SK-N-MC (cell line): ENCODE results near the gene PBX3.

Experiments
- EZH2 ChIP-seq: fragments of 200-600 bp; sonication (generic); IDR thresholded peaks from one replicate; pipeline ENCODE4 v1.6.1; 2017; ENCODE audit warnings: antibody characterized with exemption
- POLR2AphosphoS5 ChIP-seq: IDR thresholded peaks from 2 replicates; pipeline ENCODE4 v1.6.1; 2012; ENCODE audit warnings: mild to moderate bottlenecking, low read depth, low read length, borderline replicate concordance

DNA sequence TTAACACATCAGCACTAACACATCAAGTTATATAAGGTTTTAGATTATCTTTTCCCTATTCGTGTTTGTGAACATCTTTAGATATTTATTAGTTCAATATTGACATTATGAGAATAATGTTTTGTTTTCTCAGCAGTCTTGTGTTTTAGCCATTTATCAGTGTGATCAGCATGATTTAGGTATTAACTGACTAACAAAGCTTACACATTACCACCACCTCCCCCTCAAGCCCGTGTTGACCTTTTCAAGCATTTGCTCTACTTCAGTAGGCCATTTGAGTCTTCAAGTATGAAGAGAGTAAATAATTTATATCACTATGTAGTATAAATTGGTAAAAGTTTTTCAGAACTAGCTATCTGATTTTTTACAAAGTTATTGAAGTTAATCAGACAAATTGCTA is 6.9 kb downstream of the PBX3 start:
- TF ChIP-seq EZH2 (no peak), POLR2AphosphoS5 (no peak)
